Activated CD8-positive, alpha-beta T cell treated with anti-CD3 and anti-CD28 coated beads for 36 hours (primary cell): ENCODE measurements around the gene HAPLN3. TPM values are rescaled to one million over a fixed set of nuclear protein-coding genes. Genes with fewer than 3 reads are reported as not detected.
A peak's percentile ranks its signal among the peaks of the same experiment; 100 is the strongest.

Source experiments
- ATAC-seq: fragments of 200-7000 bp; cut with Tn5 transposase; one replicate; pipeline ENCODE4 v1.10.0; 2021; ENCODE audit warnings: mild to moderate bottlenecking, moderate library complexity
- CTCF ChIA-PET: fragments of 350-600 bp; sonication (Branson Sonifier 250); formaldehyde crosslinking; loops from one replicate; lab custom pipeline; 2021; ENCODE audit warnings: antibody characterized with exemption; lab: Charles Lee
- POLR2A ChIA-PET: fragments of 350-600 bp; sonication (Branson Sonifier 250); formaldehyde crosslinking; loops from one replicate; lab custom pipeline; 2021; ENCODE audit warnings: antibody characterized with exemption; lab: Charles Lee
- DNase-seq: peaks from one replicate; pipeline ENCODE4 v3.0.0-alpha.2; 2020
- H3K27ac Mint-ChIP-seq: one replicate; pipeline ENCODE4 v1.8.0; 2021; ENCODE audit warnings: mild to moderate bottlenecking, mixed read lengths
- H3K27me3 Mint-ChIP-seq: one replicate; pipeline ENCODE4 v1.8.0; 2021; ENCODE audit warnings: mixed read lengths
- H3K36me3 Mint-ChIP-seq: one replicate; pipeline ENCODE4 v1.8.0; 2021; ENCODE audit warnings: low read depth, mixed read lengths
- H3K4me1 Mint-ChIP-seq: one replicate; pipeline ENCODE4 v1.8.0; 2021; ENCODE audit warnings: low read depth, mixed read lengths
- H3K4me3 Mint-ChIP-seq: one replicate; pipeline ENCODE4 v1.8.0; 2021; ENCODE audit warnings: mild to moderate bottlenecking, moderate library complexity, mixed read lengths
- H3K9me3 Mint-ChIP-seq: one replicate; pipeline ENCODE4 v1.8.0; 2021; ENCODE audit warnings: mixed read lengths
- intact Hi-C: fragments of 100-400 bp; cut with micrococcal nuclease; formaldehyde crosslinking; loops from one replicate; pipeline ENCODE4 v1.10.0; 2022
- total RNA-seq, 2 experiments: library from RNA; stranded (reverse); gene quantifications; one replicate each; pipeline ENCODE4 v1.2.3, GENCODE V29; 2021
- TF ChIP-seq, protein P1 (sequence below): fragments of 200-600 bp; IDR thresholded peaks from one replicate; pipeline ENCODE4 v1.8.0; 2022; ENCODE audit warnings: antibody characterized with exemption, mild to moderate bottlenecking

Gene HAPLN3
- total RNA-seq, 2 experiments from 2014 or later: 63.2 to 69.5 TPM

DNA sequence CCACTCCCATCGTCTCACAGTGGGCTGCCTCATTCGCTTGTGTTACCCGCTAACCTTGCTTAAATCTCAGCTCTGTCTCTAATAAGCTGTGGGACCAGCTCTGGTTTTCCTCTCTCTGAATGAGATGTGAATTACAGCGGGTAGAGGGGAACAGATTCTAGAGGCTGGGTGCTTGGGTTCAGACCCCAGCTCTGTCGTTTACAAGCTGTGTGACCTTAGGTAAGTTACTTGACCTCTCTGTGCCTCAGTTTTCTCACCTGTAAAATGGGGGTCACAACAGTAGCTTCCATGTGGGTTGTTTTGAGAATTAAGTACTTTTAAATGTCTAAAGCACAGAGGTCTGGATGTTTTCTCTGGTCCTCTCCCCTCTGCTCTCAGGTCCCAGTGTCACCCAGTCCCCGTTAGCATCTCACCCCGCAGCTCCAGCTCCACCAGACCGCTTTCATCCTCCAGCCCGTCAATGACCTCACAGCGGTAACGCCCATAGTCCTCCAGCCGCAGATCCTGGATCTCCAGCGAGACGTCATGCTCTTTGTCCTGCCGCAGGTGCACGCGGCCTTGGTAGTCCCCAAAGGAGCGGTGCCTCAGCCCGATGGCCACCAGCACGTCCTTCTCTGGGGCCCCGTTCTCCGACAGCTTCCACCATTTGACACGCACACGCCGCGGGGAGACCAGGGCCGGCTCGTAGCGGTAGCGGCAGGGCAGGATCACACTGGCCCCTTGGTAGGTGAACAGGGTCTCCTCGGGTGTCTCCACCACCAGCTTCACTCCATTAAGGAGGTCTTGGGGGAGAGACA lies 14.2 kb downstream of the HAPLN3 start:
- Mint-ChIP-seq H3K4me3 (no peak overlapping the region), H3K27ac (no peak overlapping the region), H3K27me3 (no peaks in the 10 kb centered on the region), H3K4me1 (no peaks in the 10 kb centered on the region), H3K9me3 (no peaks in the 10 kb centered on the region), H3K36me3 (peaks cover 43% of the 10 kb centered on the region)
- DNase-seq: no peak
- ATAC-seq: no peak
- intact Hi-C loops: no loop called here
- ChIA-PET POLR2A (no interaction called here), CTCF (interaction anchor here (0.7 to 1.6 kb wide), 3 partner anchors 11 to 14 kb away, joined by 3 read pairs; partner anchors contain the start of gene HAPLN3)
- TF ChIP-seq, protein P1, sequence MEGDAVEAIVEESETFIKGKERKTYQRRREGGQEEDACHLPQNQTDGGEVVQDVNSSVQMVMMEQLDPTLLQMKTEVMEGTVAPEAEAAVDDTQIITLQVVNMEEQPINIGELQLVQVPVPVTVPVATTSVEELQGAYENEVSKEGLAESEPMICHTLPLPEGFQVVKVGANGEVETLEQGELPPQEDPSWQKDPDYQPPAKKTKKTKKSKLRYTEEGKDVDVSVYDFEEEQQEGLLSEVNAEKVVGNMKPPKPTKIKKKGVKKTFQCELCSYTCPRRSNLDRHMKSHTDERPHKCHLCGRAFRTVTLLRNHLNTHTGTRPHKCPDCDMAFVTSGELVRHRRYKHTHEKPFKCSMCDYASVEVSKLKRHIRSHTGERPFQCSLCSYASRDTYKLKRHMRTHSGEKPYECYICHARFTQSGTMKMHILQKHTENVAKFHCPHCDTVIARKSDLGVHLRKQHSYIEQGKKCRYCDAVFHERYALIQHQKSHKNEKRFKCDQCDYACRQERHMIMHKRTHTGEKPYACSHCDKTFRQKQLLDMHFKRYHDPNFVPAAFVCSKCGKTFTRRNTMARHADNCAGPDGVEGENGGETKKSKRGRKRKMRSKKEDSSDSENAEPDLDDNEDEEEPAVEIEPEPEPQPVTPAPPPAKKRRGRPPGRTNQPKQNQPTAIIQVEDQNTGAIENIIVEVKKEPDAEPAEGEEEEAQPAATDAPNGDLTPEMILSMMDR: no peak

DNA sequence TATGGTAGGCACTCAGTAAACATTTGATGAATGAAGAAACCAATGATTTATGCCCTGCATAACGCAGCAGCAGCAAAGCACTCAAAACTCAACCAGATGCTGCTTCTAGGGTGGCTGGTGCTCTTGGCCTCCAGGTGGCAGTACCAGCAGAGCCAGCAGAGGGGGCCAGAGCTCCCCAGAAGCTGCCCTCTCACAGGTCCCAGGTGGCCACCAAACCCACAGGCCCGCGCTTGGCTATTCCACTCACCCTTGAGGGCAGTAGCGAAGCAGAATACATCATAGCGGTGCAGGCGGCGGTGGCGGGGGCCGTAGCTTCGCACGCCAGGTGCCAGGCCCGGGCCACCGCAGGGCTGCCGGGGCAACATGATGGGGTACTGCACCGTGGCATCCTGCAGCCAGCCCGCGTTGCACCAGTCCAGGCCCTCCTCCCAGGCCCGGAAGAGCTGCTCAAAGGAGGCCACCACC lies 16.6 kb downstream of the HAPLN3 start:
- Mint-ChIP-seq H3K36me3 (peaks cover 34% of the 10 kb centered on the region), H3K27me3 (no peaks in the 10 kb centered on the region), H3K4me1 (no peaks in the 10 kb centered on the region), H3K4me3 (no peak overlapping the region), H3K27ac (no peak overlapping the region), H3K9me3 (no peaks in the 10 kb centered on the region)
- intact Hi-C loops: no loop called here
- TF ChIP-seq, protein P1: peak; percentile 65
- DNase-seq: peak; percentile 67
- ChIA-PET CTCF (interaction anchor here (0.8 to 2.2 kb wide), 17 partner anchors 8 to 267 kb away, joined by 3 to 13 read pairs (median 3); no protein-coding TSS in a partner anchor), POLR2A (interaction anchor here (0.8 to 1.6 kb wide), 3 partner anchors 9 to 19 kb away, joined by 3 to 4 read pairs (median 4); no protein-coding TSS in a partner anchor)
- ATAC-seq: peak; percentile 86

DNA sequence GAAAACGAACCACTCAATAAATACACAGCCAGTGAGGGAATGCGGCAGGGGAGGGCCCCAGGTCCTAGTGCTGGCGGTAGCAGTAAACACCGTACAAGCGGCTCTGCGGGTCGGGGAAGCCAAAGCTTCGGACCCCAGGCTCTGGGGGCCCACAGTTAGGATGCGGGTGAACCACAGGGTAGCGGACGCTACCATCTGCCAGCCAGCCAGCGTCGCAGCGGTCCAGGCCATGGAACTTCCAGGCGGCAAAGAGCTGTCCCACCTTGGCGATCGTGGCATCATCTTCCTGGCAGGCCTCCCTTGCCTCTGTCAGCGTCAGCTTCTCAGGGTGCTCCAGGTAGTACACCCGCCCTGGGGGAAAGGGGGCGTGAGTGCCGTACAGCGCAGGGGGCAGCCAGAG lies 17.4 kb downstream of the HAPLN3 start:
- Mint-ChIP-seq H3K4me3 (no peak overlapping the region), H3K27me3 (no peaks in the 10 kb centered on the region), H3K36me3 (peaks cover 30% of the 10 kb centered on the region), H3K27ac (no peak overlapping the region), H3K9me3 (no peaks in the 10 kb centered on the region), H3K4me1 (no peaks in the 10 kb centered on the region)
- CTCF ChIA-PET: interaction anchor here (0.9 to 2.2 kb wide), 9 partner anchors 11 to 268 kb away, joined by 3 to 13 read pairs (median 4); no protein-coding TSS in a partner anchor
- ATAC-seq (no peak), DNase-seq (no peak)
- intact Hi-C loops: no loop called here
- TF ChIP-seq, protein P1: no peak
- POLR2A ChIA-PET: interaction anchor here (0.6 to 1.6 kb wide), 2 partner anchors 9 to 20 kb away, joined by 4 read pairs; no protein-coding TSS in a partner anchor

DNA sequence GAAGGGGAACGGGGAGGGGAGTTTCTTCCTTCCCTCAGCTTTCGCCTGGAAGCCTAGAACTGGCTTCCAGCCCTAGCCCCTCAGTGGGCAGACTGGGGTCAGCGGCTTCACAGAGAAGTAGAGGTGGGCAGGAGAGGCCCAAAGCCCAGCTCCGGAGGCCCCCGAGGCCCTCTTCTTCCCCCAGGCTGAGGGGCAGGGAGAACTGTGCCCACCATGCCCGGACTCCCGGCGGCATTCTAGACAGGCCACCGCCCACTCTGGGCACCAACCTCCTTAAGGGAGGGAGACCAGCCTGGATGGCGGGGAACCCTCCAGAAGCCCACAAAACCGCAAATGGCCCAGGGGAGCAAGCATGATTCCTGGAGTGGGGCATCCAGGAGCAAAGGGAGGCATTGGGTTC lies 17.9 kb downstream of the HAPLN3 start:
- CTCF ChIA-PET: no interaction called here
- Mint-ChIP-seq H3K4me3 (no peak overlapping the region), H3K27me3 (no peaks in the 10 kb centered on the region), H3K36me3 (peaks cover 30% of the 10 kb centered on the region), H3K4me1 (no peaks in the 10 kb centered on the region), H3K9me3 (no peaks in the 10 kb centered on the region), H3K27ac (no peak overlapping the region)
- intact Hi-C loops: no loop called here
- POLR2A ChIA-PET: interaction anchor here (0.6 kb wide), 1 partner anchor 8 kb away, joined by 4 read pairs; no protein-coding TSS in a partner anchor
- TF ChIP-seq, protein P1: no peak
- ATAC-seq (no peak), DNase-seq (no peak)

DNA sequence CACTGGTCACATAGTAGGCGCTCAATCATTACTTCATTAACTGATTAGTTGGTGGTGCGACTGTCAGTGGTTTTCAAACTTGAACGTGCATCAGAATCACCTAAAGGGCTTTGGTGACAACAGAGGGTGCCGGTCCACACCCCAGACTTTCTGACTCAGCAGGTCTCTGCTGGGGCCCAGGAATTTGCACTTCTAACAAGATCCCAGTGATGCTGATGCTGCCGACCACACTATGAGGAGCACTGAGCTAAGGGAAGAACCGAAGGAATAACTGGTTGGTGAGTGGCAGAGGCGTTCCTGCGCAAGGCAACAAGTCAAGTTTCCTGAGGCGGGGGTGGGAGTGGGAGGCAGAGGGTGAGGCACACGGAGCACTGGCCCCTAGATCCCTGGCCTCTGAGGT lies 18.8 kb downstream of the HAPLN3 start:
- no peak for ATAC-seq
- CTCF ChIA-PET: no interaction called here
- POLR2A ChIA-PET: no interaction called here
- Mint-ChIP-seq H3K4me3 (no peak overlapping the region), H3K27me3 (no peaks in the 10 kb centered on the region), H3K4me1 (no peaks in the 10 kb centered on the region), H3K36me3 (peaks cover 25% of the 10 kb centered on the region), H3K9me3 (no peaks in the 10 kb centered on the region), H3K27ac (no peak overlapping the region)
- TF ChIP-seq, protein P1: no peak
- no peak for DNase-seq
- intact Hi-C loops: no loop called here
